Omental fat pad (tissue), 4 donors: ENCODE data around the gene DCAF17. TPM values are rescaled to one million over a fixed set of nuclear protein-coding genes. Genes with fewer than 3 reads are reported as not detected.

Experiments used
- ATAC-seq: fragments of 150-250 bp; one replicate; pipeline ENCODE4 v1.9.1; 2016; ENCODE audit warnings: mild to moderate bottlenecking, moderate library complexity; ENCODE audit not compliant: low FRiP score
- DNase-seq: peaks from one replicate; pipeline ENCODE4 v3.0.0-alpha.2; 2019; ENCODE audit warnings: low spot score
- total RNA-seq, 4 donors: library from RNA; depleted of rRNA; stranded (reverse); fragments of >200 nt; gene quantifications; one replicate each; pipeline ENCODE4 v1.1.0, GENCODE V29; 2016
- TF ChIP-seq, protein P1 (sequence below), 3 donors: fragments of 450-650 bp; IDR thresholded peaks; one replicate each; pipeline ENCODE4 v1.5.1; 2016 to 2017; ENCODE audit warnings: antibody characterized with exemption in 3 of 3, mild to moderate bottlenecking in 3 of 3, moderate library complexity in 2 of 3

The DCAF17 gene
- total RNA-seq, 4 donors from 2014 or later: 9.9 to 25.7 (median 15.1) TPM

DNA sequence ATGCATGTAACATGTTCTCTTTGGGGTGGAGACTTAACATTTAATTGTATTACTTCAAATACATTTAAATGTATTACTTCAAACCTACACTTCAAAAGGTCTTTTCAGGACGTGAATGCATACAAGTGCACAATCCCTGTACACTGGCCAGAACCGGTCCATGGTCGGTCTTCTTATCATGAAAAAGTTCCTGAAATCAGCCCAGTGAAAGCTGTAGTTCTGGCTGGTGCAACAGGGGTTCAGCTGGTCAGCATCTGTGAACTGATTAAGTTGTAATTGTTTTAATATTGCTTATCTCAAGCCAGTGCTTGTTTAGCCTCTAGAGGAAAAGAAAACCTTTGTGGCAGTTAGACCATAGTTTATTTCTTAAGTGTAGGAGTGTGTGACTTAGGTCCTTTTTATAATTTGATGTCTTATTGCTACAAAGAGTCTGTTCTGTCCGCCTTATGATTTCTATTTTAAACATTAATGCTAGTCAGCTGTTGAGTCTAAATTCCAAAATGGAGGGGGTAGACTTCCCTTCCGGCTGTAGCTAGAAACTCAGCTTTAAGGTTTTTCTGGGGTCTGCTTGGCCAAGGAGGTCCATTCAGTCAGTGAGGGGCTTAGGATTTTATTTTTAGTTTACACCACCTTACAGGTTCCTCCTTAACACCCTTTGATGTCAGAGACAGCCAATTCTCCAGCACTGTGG lies 87.5 kb downstream of the DCAF17 start:
- no peak for DNase-seq
- TF ChIP-seq, protein P1, sequence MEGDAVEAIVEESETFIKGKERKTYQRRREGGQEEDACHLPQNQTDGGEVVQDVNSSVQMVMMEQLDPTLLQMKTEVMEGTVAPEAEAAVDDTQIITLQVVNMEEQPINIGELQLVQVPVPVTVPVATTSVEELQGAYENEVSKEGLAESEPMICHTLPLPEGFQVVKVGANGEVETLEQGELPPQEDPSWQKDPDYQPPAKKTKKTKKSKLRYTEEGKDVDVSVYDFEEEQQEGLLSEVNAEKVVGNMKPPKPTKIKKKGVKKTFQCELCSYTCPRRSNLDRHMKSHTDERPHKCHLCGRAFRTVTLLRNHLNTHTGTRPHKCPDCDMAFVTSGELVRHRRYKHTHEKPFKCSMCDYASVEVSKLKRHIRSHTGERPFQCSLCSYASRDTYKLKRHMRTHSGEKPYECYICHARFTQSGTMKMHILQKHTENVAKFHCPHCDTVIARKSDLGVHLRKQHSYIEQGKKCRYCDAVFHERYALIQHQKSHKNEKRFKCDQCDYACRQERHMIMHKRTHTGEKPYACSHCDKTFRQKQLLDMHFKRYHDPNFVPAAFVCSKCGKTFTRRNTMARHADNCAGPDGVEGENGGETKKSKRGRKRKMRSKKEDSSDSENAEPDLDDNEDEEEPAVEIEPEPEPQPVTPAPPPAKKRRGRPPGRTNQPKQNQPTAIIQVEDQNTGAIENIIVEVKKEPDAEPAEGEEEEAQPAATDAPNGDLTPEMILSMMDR (IDR thresholded peaks at IDR 0.05): no peak
- ATAC-seq: no peak

DNA sequence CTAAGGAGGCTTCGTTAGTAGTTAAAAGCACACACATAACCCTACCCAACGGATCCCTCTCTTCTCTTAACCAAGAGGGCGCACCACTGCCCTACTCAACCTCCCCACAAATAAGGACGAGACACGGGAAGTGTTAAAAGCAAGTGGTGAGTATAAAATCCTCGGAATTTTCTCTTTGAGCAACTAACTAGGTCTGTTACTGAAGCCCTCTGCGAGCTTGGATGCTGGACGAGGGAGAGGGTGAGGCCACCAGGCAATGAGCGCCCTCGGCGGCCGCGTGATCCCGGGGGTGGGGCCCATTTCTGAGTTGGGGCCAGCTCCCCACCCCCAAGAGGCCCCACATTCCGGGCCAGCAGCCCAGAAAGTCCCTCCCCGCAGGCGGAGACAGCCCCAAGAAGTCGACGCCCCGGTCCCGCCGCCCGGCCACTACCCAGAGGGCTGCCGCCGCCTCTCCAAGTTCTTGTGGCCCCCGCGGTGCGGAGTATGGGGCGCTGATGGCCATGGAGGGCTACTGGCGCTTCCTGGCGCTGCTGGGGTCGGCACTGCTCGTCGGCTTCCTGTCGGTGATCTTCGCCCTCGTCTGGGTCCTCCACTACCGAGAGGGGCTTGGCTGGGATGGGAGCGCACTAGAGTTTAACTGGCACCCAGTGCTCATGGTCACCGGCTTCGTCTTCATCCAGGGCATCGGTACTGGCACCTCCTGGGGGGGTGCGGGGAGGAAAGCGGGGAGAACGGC lies 88.2 kb downstream of the DCAF17 start, which contains the start of gene CYBRD1:
Gene CYBRD1, plus strand, starts transcription at position 423 of the 736 bp plus-strand sequence. Its CDS starts 72 bp downstream, at position 495.
- peak; percentile 46 for DNase-seq
- ATAC-seq: peak; percentile 80
- TF ChIP-seq, protein P1 (IDR thresholded peaks at IDR 0.05): no peak

DNA sequence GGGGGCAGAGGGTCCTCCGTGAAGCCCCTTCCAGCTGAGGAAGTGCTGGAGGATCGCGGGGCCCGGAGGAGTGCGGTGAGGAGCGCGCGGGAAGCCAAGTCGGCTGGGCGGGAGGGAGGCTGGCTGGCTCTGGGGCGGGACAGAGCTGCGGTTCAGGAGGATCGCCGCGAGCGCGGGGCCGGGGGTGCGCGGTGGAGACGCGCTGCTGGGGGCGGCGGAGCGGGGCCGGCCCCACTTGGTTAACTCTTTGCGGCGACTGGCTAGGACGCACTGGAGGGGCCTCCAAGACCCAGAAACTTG lies 88.7 kb downstream of the DCAF17 start:
- ATAC-seq (peak; percentile 53), DNase-seq (no peak)
- TF ChIP-seq, protein P1 (IDR thresholded peaks at IDR 0.05): no peak

DNA sequence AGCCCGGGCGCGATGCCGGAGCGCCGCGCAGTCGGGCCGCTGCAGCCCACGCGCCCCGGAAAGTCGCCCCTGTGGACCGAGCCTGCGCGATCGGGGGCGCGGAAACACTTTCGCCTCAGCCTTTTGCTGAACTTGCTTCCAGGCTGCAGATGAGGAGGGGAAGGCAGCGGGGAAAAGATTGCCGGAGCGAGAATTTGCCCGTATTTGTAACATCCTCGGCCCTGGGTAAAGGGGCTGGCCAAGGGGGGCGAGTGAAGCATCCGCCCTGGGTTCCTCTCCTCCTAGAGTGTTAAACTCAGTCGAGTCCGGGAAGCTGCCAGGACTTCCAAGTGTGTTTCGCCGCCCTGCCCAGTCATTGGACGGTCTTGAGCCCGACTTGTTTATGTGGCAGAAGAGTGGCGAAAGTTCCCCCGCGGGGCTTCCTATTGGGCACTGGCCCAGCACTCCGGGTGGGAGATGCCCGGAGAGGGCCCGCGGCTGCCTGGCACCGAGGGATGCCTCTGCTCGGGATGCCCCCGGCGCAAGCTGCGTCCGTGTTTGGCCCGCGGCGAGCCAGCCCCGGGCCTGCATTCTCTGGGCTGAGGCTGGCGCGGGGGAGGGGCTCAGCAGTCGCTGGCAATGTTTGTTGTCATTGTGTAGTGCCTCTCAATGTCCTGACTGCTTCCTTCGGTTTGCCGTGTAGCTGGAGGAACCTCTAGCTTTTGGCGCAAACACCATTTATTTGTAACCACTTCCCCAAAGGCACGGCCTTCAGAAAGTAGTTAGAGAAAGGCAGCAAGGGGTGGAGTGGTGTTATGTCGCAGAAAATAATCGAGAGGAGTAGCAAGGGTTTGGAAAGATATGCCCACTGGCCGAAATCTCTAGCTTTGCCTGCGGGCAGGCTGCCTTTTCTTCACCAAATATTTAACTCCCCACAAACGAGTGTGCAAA lies 89.3 kb downstream of the DCAF17 start:
- peak; percentile 61 for ATAC-seq
- TF ChIP-seq, protein P1 (IDR thresholded peaks at IDR 0.05): no peak
- DNase-seq: peak; percentile 47

DNA sequence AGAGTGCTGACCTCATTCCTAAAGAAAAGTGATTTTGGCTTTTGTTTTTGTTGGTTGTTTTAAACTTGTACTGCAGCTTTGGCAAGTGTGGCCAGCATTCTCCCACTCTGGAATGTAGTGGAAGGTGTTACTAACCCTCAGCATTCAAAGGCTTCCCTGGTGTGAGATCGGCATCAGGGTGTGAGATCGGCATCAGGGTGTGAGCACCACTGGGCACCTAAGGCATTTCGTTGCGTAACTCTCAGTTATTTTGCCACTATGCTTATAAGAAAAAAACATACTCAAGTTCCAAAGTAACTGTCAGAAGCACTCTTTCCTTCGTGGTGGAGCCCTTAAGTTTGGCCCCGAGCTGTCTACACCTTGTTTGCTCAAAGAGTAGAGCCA lies 90.0 kb downstream of the DCAF17 start:
- peak; percentile 41 for ATAC-seq

DNA sequence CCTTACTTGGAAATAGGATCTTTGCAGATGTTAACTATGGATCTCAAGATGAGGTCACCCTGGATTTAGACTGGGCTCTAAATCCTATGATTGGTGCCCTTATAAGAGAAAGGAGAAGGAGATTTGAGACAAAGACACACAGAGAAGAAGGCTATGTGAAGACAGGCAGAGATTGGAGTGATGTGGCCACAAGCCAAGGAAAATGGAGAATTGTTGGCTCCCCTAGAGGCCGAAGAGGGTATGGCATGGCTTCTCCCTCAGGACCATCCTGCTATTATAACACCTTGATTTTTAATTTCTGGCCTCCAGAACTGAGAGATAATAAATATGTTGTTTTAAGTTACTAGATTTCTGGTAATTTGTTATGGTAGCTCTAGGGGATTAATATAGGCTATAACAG lies 95.9 kb downstream of the DCAF17 start:
- TF ChIP-seq, protein P1 (IDR thresholded peaks at IDR 0.05): no peak
- no peak for DNase-seq
- ATAC-seq: no peak

More for the DNA sequence above, 90.0 kb downstream of the DCAF17 start:
- TF ChIP-seq, protein P1 (IDR thresholded peaks at IDR 0.05): no peak
- DNase-seq: no peak
